H1 (cell line): Measurements from ENCODE around the gene DHRS7B.

ENCODE experiments used
- ASH2L ChIP-seq: fragments of 200-600, 300-600 bp; sonication (generic); IDR thresholded peaks from one replicate; pipeline ENCODE4 v1.7.1; 2017; ENCODE audit warnings: low read length
- BACH1 ChIP-seq: IDR thresholded peaks from 2 replicates; pipeline ENCODE4 v1.6.1; 2012; ENCODE audit warnings: low read length, improper control_type of control experiment
- CTBP2 ChIP-seq: IDR thresholded peaks from 2 replicates; pipeline ENCODE4 v1.7.0; 2011; ENCODE audit warnings: borderline replicate concordance, mild to moderate bottlenecking, moderate library complexity, mixed read lengths, low read length; ENCODE audit not compliant: insufficient read depth, insufficient read length
- PHF8 ChIP-seq: fragments of 200-600 bp; sonication (generic); conservative IDR thresholded peaks from 2 replicates; pipeline ENCODE4 v1.7.1; 2012; ENCODE audit warnings: low read depth, mild to moderate bottlenecking, inconsistent platforms, low read length, moderate library complexity
- RBBP5 ChIP-seq: IDR thresholded peaks from 2 replicates; pipeline ENCODE4 v1.7.1; 2012; ENCODE audit warnings: low read depth, mild to moderate bottlenecking, inconsistent platforms, low read length, moderate library complexity, borderline replicate concordance
- SP1 ChIP-seq: IDR thresholded peaks from 2 replicates; pipeline ENCODE4 v1.6.1; 2011; ENCODE audit warnings: low read depth, low read length
- TBP ChIP-seq: IDR thresholded peaks from 2 replicates; pipeline ENCODE4 v1.6.1; 2011; ENCODE audit warnings: low read depth, low read length, improper control_type of control experiment
- ZNF274 ChIP-seq: IDR thresholded peaks from 2 replicates; pipeline ENCODE4 v1.7.0; 2012; ENCODE audit warnings: low read length, borderline replicate concordance; ENCODE audit errors: extremely low read depth
- TF ChIP-seq, protein P1 (sequence below), 3 experiments: IDR thresholded peaks; 1 replicate in 2 of 3; 2 replicates in 1 of 3; pipeline versions ENCODE4 v1.5.1 to v1.6.1; 2011; ENCODE audit warnings: low read length in 3 of 3, mild to moderate bottlenecking in 3 of 3, inconsistent platforms in 2 of 3, low read depth in 1 of 3, moderate library complexity in 1 of 3; ENCODE audit not compliant: insufficient read depth in 1 of 3; ENCODE audit errors: control extremely low read depth in 1 of 3

DNA sequence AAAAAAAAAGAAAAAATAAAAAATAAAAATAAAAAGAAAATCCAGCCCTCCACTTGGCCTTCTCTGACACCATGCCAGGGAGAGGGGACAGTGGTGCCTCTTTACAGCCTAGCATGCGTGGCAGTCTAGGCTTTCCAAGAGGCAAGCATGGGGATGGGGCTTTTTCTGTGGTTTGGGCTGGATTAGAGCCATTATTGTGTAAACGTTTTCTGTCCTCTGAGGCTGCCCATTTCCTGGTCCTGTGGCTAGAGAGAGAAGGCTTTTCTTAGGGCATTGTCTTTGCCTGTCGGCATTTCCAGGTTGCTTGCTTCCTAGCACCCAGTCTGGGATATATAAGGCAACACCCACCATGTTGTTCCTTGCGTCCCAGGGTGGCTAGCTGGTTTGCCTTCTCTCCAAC, 2.7 kb upstream of the DHRS7B start:
- TF ChIP-seq, protein P1, sequence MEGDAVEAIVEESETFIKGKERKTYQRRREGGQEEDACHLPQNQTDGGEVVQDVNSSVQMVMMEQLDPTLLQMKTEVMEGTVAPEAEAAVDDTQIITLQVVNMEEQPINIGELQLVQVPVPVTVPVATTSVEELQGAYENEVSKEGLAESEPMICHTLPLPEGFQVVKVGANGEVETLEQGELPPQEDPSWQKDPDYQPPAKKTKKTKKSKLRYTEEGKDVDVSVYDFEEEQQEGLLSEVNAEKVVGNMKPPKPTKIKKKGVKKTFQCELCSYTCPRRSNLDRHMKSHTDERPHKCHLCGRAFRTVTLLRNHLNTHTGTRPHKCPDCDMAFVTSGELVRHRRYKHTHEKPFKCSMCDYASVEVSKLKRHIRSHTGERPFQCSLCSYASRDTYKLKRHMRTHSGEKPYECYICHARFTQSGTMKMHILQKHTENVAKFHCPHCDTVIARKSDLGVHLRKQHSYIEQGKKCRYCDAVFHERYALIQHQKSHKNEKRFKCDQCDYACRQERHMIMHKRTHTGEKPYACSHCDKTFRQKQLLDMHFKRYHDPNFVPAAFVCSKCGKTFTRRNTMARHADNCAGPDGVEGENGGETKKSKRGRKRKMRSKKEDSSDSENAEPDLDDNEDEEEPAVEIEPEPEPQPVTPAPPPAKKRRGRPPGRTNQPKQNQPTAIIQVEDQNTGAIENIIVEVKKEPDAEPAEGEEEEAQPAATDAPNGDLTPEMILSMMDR (IDR thresholded peaks at IDR 0.05; ENCODE audit: control extremely low read depth in 1 of 3, insufficient read depth in 1 of 3, low read depth in 1 of 3, low read length in 3 of 3) = no peak
- TF ChIP-seq RBBP5 (no peak), ZNF274 (no peak), BACH1 (no peak), CTBP2 (no peak), PHF8 (no peak), ASH2L (no peak), TBP (no peak), SP1 (no peak)
